Mesothelial cell of epicardium (in vitro differentiated cells): ENCODE data around the gene TENM4. TPM values are rescaled to one million over a fixed set of nuclear protein-coding genes. Genes with fewer than 3 reads are reported as not detected.
A peak's percentile ranks its signal among the peaks of the same experiment; 100 is the strongest.

Experiments used
- DNase-seq, 2 experiments: peaks; one replicate each; pipeline ENCODE4 v3.0.0; 2021; ENCODE audit warnings: low spot score in 2 of 2; ENCODE audit not compliant: unreplicated experiment in 2 of 2
- H3K27ac Mint-ChIP-seq: 2 replicates; pipeline ENCODE4 v1.8.0; 2021; ENCODE audit warnings: mixed read lengths
- H3K27me3 Mint-ChIP-seq: 2 replicates; pipeline ENCODE4 v1.8.0; 2021; ENCODE audit warnings: low read depth, mixed read lengths
- H3K36me3 Mint-ChIP-seq: 2 replicates; pipeline ENCODE4 v1.8.0; 2021; ENCODE audit warnings: mixed read lengths
- H3K4me1 Mint-ChIP-seq: 2 replicates; pipeline ENCODE4 v1.8.0; 2021; ENCODE audit warnings: mixed read lengths
- H3K4me3 Mint-ChIP-seq: 2 replicates; pipeline ENCODE4 v1.8.0; 2021; ENCODE audit warnings: mild to moderate bottlenecking, moderate library complexity, mixed read lengths
- H3K9me3 Mint-ChIP-seq: 2 replicates; pipeline ENCODE4 v1.8.0; 2021; ENCODE audit warnings: mixed read lengths
- CTCF ChIP-seq: fragments of 200-600 bp; sonication (generic); IDR thresholded peaks from one replicate; pipeline ENCODE4 v1.5.0; 2021; ENCODE audit warnings: antibody characterized with exemption; ENCODE audit not compliant: unreplicated experiment
- total RNA-seq: library from RNA; stranded (reverse); gene quantifications from 3 replicates; pipeline ENCODE4 v1.2.1, GENCODE V29; 2021

Gene TENM4
- total RNA-seq, 1 donor from 2014 or later, result 187 TPM

- no peaks in the 10 kb centered on the region for H3K27me3 Mint-ChIP-seq
- H3K36me3 Mint-ChIP-seq, result no peaks in the 10 kb centered on the region
- TF ChIP-seq CTCF, result no peak
Observed at GRCh38 chr11:79258576-79258975, 182.3 kb downstream of the TENM4 start.

GRCh38 chr11:79255965-79256364, 184.9 kb downstream of the TENM4 start:
- no peak for DNase-seq
- H3K4me3 Mint-ChIP-seq, result no peak overlapping the region
- peaks cover 2% of the 10 kb centered on the region for H3K4me1 Mint-ChIP-seq
- no peaks in the 10 kb centered on the region for H3K27me3 Mint-ChIP-seq
- no peak for TF ChIP-seq CTCF
- H3K27ac Mint-ChIP-seq, result no peak overlapping the region
- peaks cover 4% of the 10 kb centered on the region for H3K9me3 Mint-ChIP-seq
- peaks cover 5% of the 10 kb centered on the region for H3K36me3 Mint-ChIP-seq

More at GRCh38 chr11:79258576-79258975, 182.3 kb downstream of the TENM4 start:
- DNase-seq, result no peak
- H3K9me3 Mint-ChIP-seq, result no peaks in the 10 kb centered on the region
- no peak overlapping the region for H3K27ac Mint-ChIP-seq
- peaks cover 13% of the 10 kb centered on the region for H3K4me1 Mint-ChIP-seq
- H3K4me3 Mint-ChIP-seq, result no peak overlapping the region

GRCh38 chr11:79253280-79253679, 187.6 kb downstream of the TENM4 start:
- Mint-ChIP-seq H3K27me3 (no peaks in the 10 kb centered on the region), H3K36me3 (peaks cover 5% of the 10 kb centered on the region), H3K9me3 (peaks cover 4% of the 10 kb centered on the region), H3K4me3 (no peak overlapping the region), H3K4me1 (peaks cover under 1% of the 10 kb centered on the region), H3K27ac (no peak overlapping the region)
- no peak for DNase-seq
- TF ChIP-seq CTCF, result no peak

GRCh38 chr11:79249295-79249993, 191.4 kb downstream of the TENM4 start:
- Mint-ChIP-seq H3K9me3 (peaks cover 4% of the 10 kb centered on the region), H3K4me1 (peaks cover 6% of the 10 kb centered on the region), H3K4me3 (no peak overlapping the region), H3K36me3 (peaks cover 5% of the 10 kb centered on the region), H3K27me3 (no peaks in the 10 kb centered on the region), H3K27ac (no peak overlapping the region)
- DNase-seq, result no peak
- no peak for TF ChIP-seq CTCF

- Mint-ChIP-seq H3K4me1 (peaks cover 19% of the 10 kb centered on the region), H3K27me3 (no peaks in the 10 kb centered on the region), H3K27ac (peak overlapping the region; percentile 74), H3K4me3 (no peak overlapping the region), H3K9me3 (no peaks in the 10 kb centered on the region), H3K36me3 (no peaks in the 10 kb centered on the region)
- DNase-seq, result no peak
- TF ChIP-seq CTCF, result no peak
Observed at GRCh38 chr11:79244798-79245197, 196.0 kb downstream of the TENM4 start.
